ENCODE results near the gene DDIT4L.

GRCh38 chr4:100174985-100175383, 15.3 kb downstream of the DDIT4L start:
- TF ChIP-seq POLR2A (IDR thresholded peaks at IDR 0.05) = no peak
- TF ChIP-seq CTCF (IDR thresholded peaks at IDR 0.05) = no peak
